ENCODE data around the gene DLX1.

DNA sequence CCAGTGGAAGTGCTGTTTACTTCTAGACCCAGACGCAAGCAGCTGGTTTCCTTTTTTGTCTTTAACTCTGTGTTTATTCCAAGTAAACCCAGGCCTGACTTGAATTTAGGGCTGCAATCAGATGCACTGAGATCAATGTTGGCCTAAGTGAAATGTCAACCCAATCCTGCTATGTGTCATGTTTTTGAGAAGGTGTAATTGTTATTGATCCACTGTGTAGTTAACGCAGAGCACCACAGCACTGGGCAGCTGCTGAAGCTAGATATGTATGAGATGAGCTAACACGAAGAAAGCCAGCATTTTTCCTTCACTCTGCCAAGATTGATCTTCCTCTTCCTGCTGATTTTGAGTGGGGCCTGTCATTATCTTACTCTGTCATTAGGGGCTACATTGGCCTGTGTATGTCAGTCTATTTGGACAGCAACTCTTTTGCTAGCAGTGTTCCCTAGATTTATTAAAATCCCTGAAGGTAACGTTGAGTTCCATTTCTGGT lies 18.9 kb upstream of the DLX1 start:
- no peak for TF ChIP-seq POLR2A (IDR thresholded peaks at IDR 0.05)
- TF ChIP-seq, protein P1, sequence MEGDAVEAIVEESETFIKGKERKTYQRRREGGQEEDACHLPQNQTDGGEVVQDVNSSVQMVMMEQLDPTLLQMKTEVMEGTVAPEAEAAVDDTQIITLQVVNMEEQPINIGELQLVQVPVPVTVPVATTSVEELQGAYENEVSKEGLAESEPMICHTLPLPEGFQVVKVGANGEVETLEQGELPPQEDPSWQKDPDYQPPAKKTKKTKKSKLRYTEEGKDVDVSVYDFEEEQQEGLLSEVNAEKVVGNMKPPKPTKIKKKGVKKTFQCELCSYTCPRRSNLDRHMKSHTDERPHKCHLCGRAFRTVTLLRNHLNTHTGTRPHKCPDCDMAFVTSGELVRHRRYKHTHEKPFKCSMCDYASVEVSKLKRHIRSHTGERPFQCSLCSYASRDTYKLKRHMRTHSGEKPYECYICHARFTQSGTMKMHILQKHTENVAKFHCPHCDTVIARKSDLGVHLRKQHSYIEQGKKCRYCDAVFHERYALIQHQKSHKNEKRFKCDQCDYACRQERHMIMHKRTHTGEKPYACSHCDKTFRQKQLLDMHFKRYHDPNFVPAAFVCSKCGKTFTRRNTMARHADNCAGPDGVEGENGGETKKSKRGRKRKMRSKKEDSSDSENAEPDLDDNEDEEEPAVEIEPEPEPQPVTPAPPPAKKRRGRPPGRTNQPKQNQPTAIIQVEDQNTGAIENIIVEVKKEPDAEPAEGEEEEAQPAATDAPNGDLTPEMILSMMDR (IDR thresholded peaks at IDR 0.05): no peak

All from Peyer's patch (tissue), 4 donors.